Endothelial cell of umbilical vein (primary cell): ENCODE results near the gene EML4. TPM values are rescaled to one million over a fixed set of nuclear protein-coding genes. Genes with fewer than 3 reads are reported as not detected.
A peak's percentile ranks its signal among the peaks of the same experiment; 100 is the strongest.

Experiments
- Bru-seq: library from RNA; stranded (reverse); fragments of 400-500 nt; gene quantifications from one replicate; lab custom pipeline; 2021; lab: Mats Ljungman, UMichigan
- BruChase-seq, 2 experiments: library from RNA; stranded (reverse); fragments of 400-500 nt; gene quantifications; one replicate each; lab custom pipeline; 2021; lab: Mats Ljungman, UMichigan
- BruUV-seq: library from RNA; stranded (reverse); fragments of 400-500 nt; replicated peaks from 2 replicates; lab custom pipeline; 2021; lab: Mats Ljungman, UMichigan
- CTCF ChIA-PET: fragments of 300-600, 350-600 bp; sonication (Branson Sonifier 250); formaldehyde crosslinking; loops from one replicate; lab custom pipeline; 2021; ENCODE audit warnings: antibody characterized with exemption, inconsistent platforms; lab: Charles Lee
- POLR2A ChIA-PET: fragments of 300-600, 350-600 bp; sonication (Branson Sonifier 250); formaldehyde crosslinking; loops from one replicate; lab custom pipeline; 2021; ENCODE audit warnings: antibody characterized with exemption, inconsistent platforms; lab: Charles Lee
- DNase-seq: peaks from one replicate; pipeline ENCODE4 v3.0.0-alpha.2; 2011; ENCODE audit warnings: low read depth, low spot score
- FAIRE-seq: peaks from 2 replicates; lab custom pipeline; 2011; peaks lifted over from hg19 to GRCh38; lab: Jason Lieb, UNC
- H2AFZ ChIP-seq: 2 replicates; pipeline ENCODE4 v1.6.0; 2012; ENCODE audit warnings: low read depth, low read length, control low read depth, inconsistent platforms
- H3K27ac ChIP-seq: 2 replicates; pipeline ENCODE4 v1.5.1; 2011; ENCODE audit warnings: low read depth, mild to moderate bottlenecking, control low read depth, low read length, moderate library complexity; ENCODE audit not compliant: insufficient read depth
- H3K27me3 ChIP-seq, 2 experiments: 2 replicates each; pipeline versions ENCODE4 v1.6.0 to v1.6.1; 2011; ENCODE audit warnings: low read length in 2 of 2, mixed read lengths in 1 of 2; ENCODE audit not compliant: control insufficient read depth in 2 of 2, insufficient read depth in 2 of 2
- H3K36me3 ChIP-seq, 2 experiments: 2 replicates in 1 of 2; 3 replicates in 1 of 2; pipeline ENCODE4 v1.5.1; 2011; ENCODE audit warnings: low read length in 2 of 2, mild to moderate bottlenecking in 1 of 2, moderate library complexity in 1 of 2; ENCODE audit not compliant: control insufficient read depth in 2 of 2, insufficient read depth in 2 of 2; ENCODE audit errors: extremely low read depth in 1 of 2
- H3K4me1 ChIP-seq: 3 replicates; pipeline ENCODE4 v1.5.1; 2011; ENCODE audit warnings: mild to moderate bottlenecking, low read length; ENCODE audit not compliant: control insufficient read depth, insufficient read depth; ENCODE audit errors: extremely low read depth
- H3K4me2 ChIP-seq: 2 replicates; pipeline ENCODE4 v1.6.1; 2011; ENCODE audit warnings: low read length, control low read depth, mixed read lengths; ENCODE audit not compliant: insufficient read depth
- H3K4me3 ChIP-seq, 3 experiments: fragments of 200-600 bp in 1 of 3; sonication (generic), shearing (Covaris generic) in 1 of 3; replicated peaks in 1 of 3; 2 replicates each; pipeline ENCODE4 v1.5.1; 2011 to 2016; ENCODE audit warnings: control low read depth in 3 of 3, low read length in 3 of 3, mild to moderate bottlenecking in 2 of 3, inconsistent platforms in 1 of 3, low read depth in 1 of 3, moderate library complexity in 1 of 3; ENCODE audit not compliant: insufficient read depth in 1 of 3
- H3K79me2 ChIP-seq: 2 replicates; pipeline ENCODE4 v1.6.0; 2012; ENCODE audit warnings: low read length, inconsistent platforms; ENCODE audit not compliant: control insufficient read depth, insufficient read depth
- H3K9ac ChIP-seq: replicated peaks from 2 replicates; pipeline ENCODE3; 2011; ENCODE audit warnings: low read length, control low read depth; ENCODE audit not compliant: insufficient read depth; ENCODE audit errors: extremely low read depth
- H3K9me1 ChIP-seq: replicated peaks from 3 replicates; pipeline ENCODE4 v1.6.0; 2011; ENCODE audit warnings: mild to moderate bottlenecking, low read length; ENCODE audit not compliant: control insufficient read depth, insufficient read depth; ENCODE audit errors: extremely low read depth
- H3K9me3 ChIP-seq: replicated peaks from 2 replicates; pipeline ENCODE4 v1.5.1; 2012; ENCODE audit warnings: low read length, inconsistent platforms; ENCODE audit not compliant: control insufficient read depth, insufficient read depth
- H4K20me1 ChIP-seq: replicated peaks from 2 replicates; pipeline ENCODE3; 2011; ENCODE audit warnings: mild to moderate bottlenecking, low read length; ENCODE audit not compliant: control insufficient read depth, insufficient read depth; ENCODE audit errors: extremely low read depth
- CTCF ChIP-seq, 2 donors: IDR thresholded peaks; 1 replicate in 1 of 2; 2 replicates in 1 of 2; pipeline ENCODE4 v1.5.1; 2011; ENCODE audit warnings: low read length in 2 of 2, mild to moderate bottlenecking in 2 of 2, moderate library complexity in 2 of 2, control low read depth in 1 of 2, inconsistent platforms in 1 of 2, low read depth in 1 of 2; ENCODE audit not compliant: insufficient read depth in 1 of 2; ENCODE audit errors: extremely low read depth in 1 of 2
- FOS ChIP-seq: IDR thresholded peaks from 2 replicates; pipeline ENCODE4 v1.6.1; 2011; ENCODE audit warnings: mild to moderate bottlenecking, low read length, moderate library complexity, borderline replicate concordance; ENCODE audit not compliant: insufficient read depth
- MAX ChIP-seq: IDR thresholded peaks from 2 replicates; pipeline ENCODE4 v1.6.1; 2011; ENCODE audit not compliant: insufficient read depth, insufficient read length
- POLR2A ChIP-seq: IDR thresholded peaks from 2 replicates; pipeline ENCODE4 v1.6.1; 2012; ENCODE audit warnings: low read depth, mild to moderate bottlenecking, control low read depth, low read length
- POLR2AphosphoS5 ChIP-seq: IDR thresholded peaks from 2 replicates; pipeline ENCODE4 v1.6.1; 2012; ENCODE audit warnings: low read depth, mild to moderate bottlenecking, control low read depth, low read length, moderate library complexity; ENCODE audit not compliant: insufficient read depth
- dilution Hi-C: fragments of 300-500 bp; cut with MboI; formaldehyde crosslinking; loops from one replicate; pipeline ENCODE4 v1.15.0; 2019; ENCODE audit warnings: low sequenced_read_pairs; ENCODE audit not compliant: extremely low pct_ligation_motif_present
- intact Hi-C: fragments of 100-400 bp; cut with micrococcal nuclease; formaldehyde crosslinking; loops from one replicate; pipeline ENCODE4 v1.10.0; 2022
- long read RNA-seq: library from polyadenylated mRNA; stranded (forward); transcript quantifications from one replicate; pipeline ENCODE4 v2.0.0, GENCODE V29; 2021
- polyA minus RNA-seq, 3 experiments: library from RNA; depleted of rRNA, polyadenylated mRNA; stranded (reverse); fragments of >200 nt; gene quantifications; 1 replicate in 1 of 3; 2 replicates in 2 of 3; pipeline ENCODE4 v1.2.3, GENCODE V29; 2011
- polyA plus RNA-seq, 4 experiments: library from polyadenylated mRNA; depleted of rRNA in 3 of 4; stranded (reverse) in 3 of 4; unstranded in 1 of 4; fragments of >200 nt; gene quantifications; 2 replicates each; pipeline versions ENCODE4 v1.2.1 to v1.2.3, GENCODE V29; 2011 to 2012; ENCODE audit warnings: missing spikeins in 1 of 4
- total RNA-seq: library from RNA; stranded (reverse); gene quantifications from 2 replicates; pipeline ENCODE4 v1.2.3, GENCODE V29; 2021

Gene EML4
- total RNA-seq (30.8 and 32.0 TPM in 2 replicates), polyA plus RNA-seq (11.1 and 13.3 TPM in 2 replicates), polyA minus RNA-seq (40.5 and 42.8 TPM in 2 replicates), Bru-seq, nascent RNA (percentile 78 among the genes with signal in this experiment), BruChase-seq, experiment 1, labeled RNA remaining after a 6-hour chase (percentile 67 among the genes with signal in this experiment), BruChase-seq, experiment 2, labeled RNA remaining after a 2-hour chase (percentile 65 among the genes with signal in this experiment)
- polyA plus RNA-seq (2011; cell fraction: cytosol; rRNA removed): 13.3 and 13.4 TPM in 2 replicates
- polyA plus RNA-seq (2011; cell fraction: nucleus; rRNA removed): 32.8 and 41.2 TPM in 2 replicates
- polyA plus RNA-seq (2012): 14.7 and 21.6 TPM in 2 replicates
- 19.7 TPM for polyA minus RNA-seq (2011; cell fraction: cytosol; rRNA and poly(A)+ RNA removed)
- polyA minus RNA-seq (2011; cell fraction: nucleus; rRNA and poly(A)+ RNA removed): 37.8 and 48.9 TPM in 2 replicates
- long read RNA-seq, full-length matches to known transcripts: 20 of 59 reads
- long read RNA-seq, partial matches to known transcripts: 5 of 59 reads
- long read RNA-seq, other reads (novel, unspliced or antisense): 34 of 59 reads

DNA sequence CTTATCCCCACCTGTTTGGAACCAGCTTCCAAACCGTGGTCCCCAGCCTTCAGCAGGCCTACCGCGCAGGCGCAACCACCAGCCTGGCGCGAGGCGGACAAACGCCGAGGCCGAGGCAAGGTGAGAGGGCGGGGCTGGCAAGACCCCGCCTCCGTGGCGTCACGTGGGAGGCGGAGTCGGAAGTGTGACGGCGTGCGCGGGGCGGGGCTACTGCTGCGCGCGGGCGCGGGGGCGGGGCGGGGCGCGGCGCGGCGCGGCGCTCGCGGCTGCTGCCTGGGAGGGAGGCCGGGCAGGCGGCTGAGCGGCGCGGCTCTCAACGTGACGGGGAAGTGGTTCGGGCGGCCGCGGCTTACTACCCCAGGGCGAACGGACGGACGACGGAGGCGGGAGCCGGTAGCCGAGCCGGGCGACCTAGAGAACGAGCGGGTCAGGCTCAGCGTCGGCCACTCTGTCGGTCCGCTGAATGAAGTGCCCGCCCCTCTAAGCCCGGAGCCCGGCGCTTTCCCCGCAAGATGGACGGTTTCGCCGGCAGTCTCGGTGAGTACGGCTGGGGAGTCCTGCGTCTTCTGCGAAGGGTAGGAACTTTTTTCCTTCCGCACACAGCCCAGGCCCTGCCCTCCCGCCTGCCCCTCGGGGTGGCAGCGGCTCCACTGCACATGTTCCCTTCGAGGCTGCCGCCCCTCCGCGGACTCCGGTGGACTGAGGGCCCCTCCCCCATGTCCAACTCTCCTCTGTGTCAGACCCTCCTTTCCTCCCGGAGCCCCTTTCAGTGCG is at the start of gene EML4:
Gene EML4 (plus strand): TSS at position 254 of the 774 bp plus-strand sequence. CDS start 259 bp downstream, at position 513.
- intact Hi-C loops (loop anchor here (2.0 to 5.0 kb wide), 4 partner anchors 26 to 192 kb away; partner anchors contain the start of gene COX7A2L), dilution Hi-C loops (no loop called here)
- Histone ChIP-seq H3K27ac (peak within 1 kb of the TSS; percentile 78), H3K9me3 (no peaks in the 10 kb centered on the region), H3K9me1 (no peaks in the 10 kb centered on the region), H3K36me3 (no peaks in the 10 kb centered on the region), H3K4me2 (peak within 1 kb of the TSS; percentile 82), H3K27me3 (peaks cover 6 to 7% of the 10 kb centered on the region in 2 experiments), H3K79me2 (peaks cover 11% of the 10 kb centered on the region), H2AFZ (peak within 1 kb of the TSS; percentile 97), H4K20me1 (no peaks in the 10 kb centered on the region), H3K4me3 (peak within 1 kb of the TSS; percentile 72 to 76 (median 75)), H3K4me1 (peaks cover 7% of the 10 kb centered on the region), H3K9ac (peak within 1 kb of the TSS; percentile 94)
- TF ChIP-seq POLR2A: peak; percentile 80
- no peak for TF ChIP-seq CTCF (IDR thresholded peaks at IDR 0.05; ENCODE audit: extremely low read depth in 1 of 2, insufficient read depth in 1 of 2, low read depth in 1 of 2, low read length in 2 of 2)
- TF ChIP-seq POLR2AphosphoS5: peak; percentile 87
- TF ChIP-seq FOS: no peak
- peak; percentile 94 for TF ChIP-seq MAX
- ChIA-PET CTCF (interaction anchor here (1.3 to 1.9 kb wide), 3 partner anchors 13 to 159 kb away, joined by 4 to 7 read pairs (median 4); no protein-coding TSS in a partner anchor), POLR2A (interaction anchor here (0.6 kb wide), 1 partner anchor 47 kb away, joined by 6 read pairs; no protein-coding TSS in a partner anchor)
- FAIRE-seq (peak; percentile 78), DNase-seq (peak; percentile 84)
- BruUV-seq: no TSS peak
